Stimulated activated naive CD4-positive, alpha-beta T cell (primary cell): Measurements from ENCODE around the gene TXK.

Experiments
- DNase-seq, 6 experiments: peaks; one replicate each; lab custom pipeline; 2025; lab: John Stamatoyannopoulos, UW

The TXK gene

DNA sequence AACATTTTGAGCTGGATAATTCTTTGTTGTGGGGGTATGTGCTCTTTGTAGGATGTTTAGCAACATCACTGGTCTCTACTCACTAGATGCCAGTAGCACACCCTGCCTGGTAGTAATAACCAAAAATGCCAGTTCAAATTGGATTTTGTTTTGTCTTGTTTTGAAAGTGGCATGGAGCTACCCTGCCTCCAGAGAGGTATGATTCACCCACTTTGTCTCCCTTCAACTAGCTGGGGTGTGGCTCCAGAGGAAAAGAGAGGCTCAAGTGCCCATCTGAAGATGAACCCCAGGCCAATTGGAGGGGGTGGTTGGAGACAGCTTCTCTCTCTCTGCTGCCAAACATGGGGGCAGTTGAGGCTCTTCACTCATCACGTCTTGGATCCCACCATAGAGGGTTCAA is 83.0 kb downstream of the TXK start:
- no peak for DNase-seq

- no peak for DNase-seq
Measured at GRCh38 chr4:48049483-48049882, 84.6 kb downstream of the TXK start.

DNA sequence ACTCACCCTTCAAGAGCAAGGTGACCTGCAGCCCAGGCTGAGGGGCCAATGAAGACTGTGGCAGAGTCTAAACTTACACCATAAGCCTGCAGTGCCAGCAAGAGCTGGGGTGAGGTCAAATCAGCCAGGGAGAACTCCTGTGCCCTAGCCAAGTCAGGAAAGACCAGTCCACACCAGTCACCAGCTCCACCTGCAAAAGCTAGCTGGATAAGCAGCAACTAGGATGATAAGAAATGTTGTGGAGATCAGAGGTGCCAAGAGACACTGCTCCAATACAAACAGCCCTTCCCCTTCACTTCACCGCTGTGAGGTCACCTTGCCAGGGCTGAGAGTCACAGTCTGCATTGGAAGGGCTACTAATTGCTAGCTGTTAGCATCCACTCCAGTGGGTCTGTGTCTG is 86.2 kb downstream of the TXK start:
- DNase-seq, result no peak

DNA sequence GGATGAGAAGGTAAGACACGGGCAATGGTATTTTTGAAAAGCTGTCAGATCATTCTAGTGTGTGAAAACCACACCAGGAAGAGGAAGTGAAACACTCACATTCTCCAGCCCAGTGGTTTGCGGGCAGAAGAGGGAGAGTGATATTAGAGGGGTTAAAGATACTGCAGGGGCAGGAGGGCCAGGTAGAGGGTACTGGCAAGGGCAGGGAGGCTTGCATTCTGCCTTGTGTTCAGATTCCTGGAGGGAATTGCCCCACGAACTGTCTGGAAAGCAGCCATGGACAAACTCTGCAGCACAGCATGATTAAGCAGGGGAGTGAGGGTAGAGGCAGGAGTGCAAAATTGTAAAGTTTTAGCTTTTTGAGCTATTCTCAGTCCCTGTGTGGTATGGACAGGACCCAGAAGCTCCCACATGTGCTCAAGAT is 86.6 kb downstream of the TXK start:
- peak in 2 of 6 experiments; percentile 14 to 33 for DNase-seq

DNA sequence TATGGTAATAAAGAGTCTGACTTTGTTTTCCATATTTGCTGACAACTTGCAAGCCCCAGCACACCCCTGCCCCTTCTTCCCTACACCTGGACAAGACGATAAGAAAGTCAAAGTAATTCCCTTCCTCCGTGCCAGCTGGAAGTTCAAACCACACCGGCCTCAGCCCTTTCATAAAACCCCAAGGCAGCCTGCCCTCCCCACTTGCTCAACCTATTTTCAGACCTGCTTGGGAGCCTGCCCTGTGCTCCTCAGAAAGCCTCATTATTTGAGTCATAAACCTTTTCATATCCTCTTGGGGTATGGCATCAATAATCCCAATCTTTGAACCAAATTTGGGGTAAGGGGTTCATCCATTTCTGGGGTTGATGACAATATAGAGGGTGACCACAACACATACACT is 88.0 kb downstream of the TXK start:
- DNase-seq, result no peak

GRCh38 chr4:48044298-48044697 is 89.8 kb downstream of the TXK start:
- no peak for DNase-seq

- DNase-seq, result no peak
Measured at GRCh38 chr4:48043504-48043903, 90.5 kb downstream of the TXK start.

GRCh38 chr4:48042979-48043461 is 91.0 kb downstream of the TXK start:
- no peak for DNase-seq

DNA sequence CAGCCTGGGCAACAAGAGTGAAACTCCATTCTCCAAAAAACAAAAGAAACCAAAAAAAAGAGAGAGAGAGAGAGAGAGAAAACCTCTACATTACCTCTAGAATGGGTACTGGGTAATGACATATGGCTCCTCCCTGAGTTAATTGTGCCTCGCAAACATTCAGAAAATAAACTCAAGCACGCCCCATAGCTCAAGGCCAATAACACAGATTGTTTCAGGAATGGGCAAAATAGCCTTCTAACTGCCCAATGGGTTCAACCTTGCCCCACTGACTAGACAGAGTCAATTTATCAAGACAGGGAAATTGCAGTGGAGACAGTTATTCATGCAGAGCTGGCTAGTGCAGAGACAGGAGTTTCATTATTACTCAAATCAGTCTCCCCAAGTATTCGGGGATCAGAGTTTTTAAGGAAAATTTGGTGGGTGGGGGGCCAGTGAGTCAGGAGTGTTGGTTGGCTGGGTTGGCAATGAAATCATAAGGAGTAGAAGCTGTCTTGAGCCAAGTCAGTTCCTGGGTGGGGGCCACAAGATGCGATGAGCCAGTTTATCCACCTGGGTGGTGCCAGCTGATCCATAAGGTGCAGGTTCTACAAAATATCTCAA is 92.4 kb downstream of the TXK start:
- DNase-seq, result no peak

GRCh38 chr4:48039561-48039960 is 94.5 kb downstream of the TXK start:
- no peak for DNase-seq

DNA sequence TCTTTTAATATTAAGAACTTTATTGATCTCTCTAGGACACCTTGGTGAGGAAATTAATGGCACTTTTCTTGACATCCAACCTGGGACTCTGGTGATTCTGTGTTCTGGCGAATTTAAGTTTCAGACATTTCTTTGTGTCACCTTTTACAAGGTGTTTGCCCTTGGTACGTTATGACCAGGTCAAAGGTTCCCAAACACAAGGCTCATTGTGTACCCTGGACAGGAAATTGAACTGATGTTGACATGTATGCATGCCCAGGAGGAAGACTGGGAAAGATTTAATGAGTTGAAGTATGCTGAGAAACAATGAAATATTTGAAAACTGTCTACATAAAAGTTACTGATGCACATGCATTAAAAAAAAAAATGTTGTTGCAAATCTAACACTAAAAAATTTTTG is 95.4 kb downstream of the TXK start:
- no peak for DNase-seq

- no peak for DNase-seq
Measured at GRCh38 chr4:48037117-48037462, 97.0 kb downstream of the TXK start.

- DNase-seq, result no peak
Measured at GRCh38 chr4:48035952-48036351, 98.1 kb downstream of the TXK start.

GRCh38 chr4:48033825-48034413 is 100.1 kb downstream of the TXK start:
- peak in 5 of 6 experiments; percentile 14 to 61 (median 34) for DNase-seq

DNA sequence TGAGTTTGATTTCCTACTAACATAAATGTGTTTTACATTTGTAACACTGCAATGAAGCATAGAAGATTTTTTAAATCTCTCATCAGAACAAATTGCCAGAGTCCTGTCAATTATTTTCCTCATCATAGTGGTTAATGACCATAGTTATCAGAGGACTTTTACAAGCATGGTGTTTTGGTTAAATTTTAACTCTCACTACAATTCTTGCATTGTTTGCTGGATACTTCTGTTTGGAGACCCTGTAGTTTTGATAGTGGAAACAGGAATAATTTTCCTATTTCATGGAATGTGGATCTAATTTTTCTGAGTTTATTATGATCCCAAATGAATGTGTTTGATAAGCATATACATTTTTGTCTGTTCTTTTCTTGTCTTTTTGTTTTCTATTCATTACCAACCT is 100.6 kb downstream of the TXK start:
- no peak for DNase-seq

DNA sequence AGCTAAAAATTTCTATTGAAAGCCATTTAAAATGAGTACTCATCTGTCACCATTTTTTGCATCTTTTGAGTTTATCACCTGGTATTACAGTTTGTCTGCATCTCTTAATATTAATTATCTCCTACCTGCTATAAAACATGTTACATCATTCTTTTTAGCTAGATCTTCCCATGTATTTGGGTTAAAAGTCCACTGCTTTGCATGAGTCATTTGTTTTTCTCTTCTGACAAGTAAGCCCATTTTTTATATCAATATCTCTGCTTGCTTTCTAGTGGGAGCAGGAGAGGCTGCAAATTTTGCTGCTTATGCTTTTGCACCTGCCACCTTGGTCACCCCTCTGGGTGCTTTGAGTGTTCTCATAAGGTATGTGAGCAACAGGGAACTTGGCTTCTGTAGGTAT is 101.3 kb downstream of the TXK start:
- DNase-seq, result no peak

- no peak for DNase-seq
Measured at GRCh38 chr4:48031802-48032525, 102.1 kb downstream of the TXK start.

- DNase-seq, result no peak
Measured at GRCh38 chr4:48030470-48030869, 103.6 kb downstream of the TXK start.

- DNase-seq, result no peak
Measured at GRCh38 chr4:48028696-48029095, 105.4 kb downstream of the TXK start.

- no peak for DNase-seq
Measured at GRCh38 chr4:48027653-48028052, 106.4 kb downstream of the TXK start.

- no peak for DNase-seq
Measured at GRCh38 chr4:48025005-48025404, 109.0 kb downstream of the TXK start.

DNA sequence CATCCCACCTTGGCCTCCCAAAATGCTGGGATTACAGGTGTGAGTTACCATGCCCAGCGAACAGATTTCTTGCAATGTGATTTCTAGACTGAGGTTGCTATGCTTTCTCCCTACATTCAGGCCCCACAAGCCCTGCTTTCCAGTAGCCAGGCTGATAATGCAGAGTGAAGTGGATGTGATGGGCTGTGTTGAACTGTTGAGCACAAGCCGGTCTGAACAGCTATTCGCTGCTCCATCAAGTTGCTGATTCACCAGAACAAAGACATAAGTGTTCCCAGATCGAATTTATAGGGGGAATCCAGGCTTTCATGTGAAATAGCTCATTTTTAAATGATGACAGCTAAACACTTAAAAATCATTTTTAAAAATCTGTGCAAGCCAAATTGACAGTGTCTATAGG is 109.5 kb downstream of the TXK start:
- no peak for DNase-seq

DNA sequence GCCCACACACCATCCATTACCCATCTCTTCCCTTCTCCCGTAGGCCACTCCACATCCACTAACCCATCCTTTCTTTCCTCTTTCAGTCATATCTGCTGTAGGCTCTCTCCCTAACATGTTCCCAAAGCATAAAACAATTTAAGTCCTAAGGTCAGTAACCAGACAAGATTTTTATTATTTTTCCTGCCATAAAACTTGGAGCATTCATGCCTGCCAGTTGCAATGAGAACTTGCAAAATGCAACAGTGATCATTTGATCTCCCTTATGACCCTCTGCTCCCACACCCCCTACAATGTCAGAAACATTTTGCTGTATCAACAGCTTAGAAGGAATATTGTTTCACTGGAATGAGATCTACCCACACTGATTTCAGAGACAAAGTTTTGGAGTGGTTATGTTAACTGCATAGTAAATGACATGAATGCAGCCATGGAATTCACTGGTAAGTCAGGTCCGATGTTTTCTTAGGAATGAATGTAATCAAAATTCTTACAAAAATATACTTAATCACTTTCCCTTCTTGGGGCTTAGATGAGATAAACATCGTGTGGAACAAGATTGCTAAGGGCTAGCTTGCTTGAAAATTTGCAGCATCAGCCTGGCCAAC is 111.8 kb downstream of the TXK start:
- no peak for DNase-seq
